Endothelial cell of umbilical vein (primary cell): Measurements from ENCODE around the gene DGLUCY.

Experiments
- CTCF ChIP-seq, 2 donors: IDR thresholded peaks; 1 replicate in 1 of 2; 2 replicates in 1 of 2; pipeline ENCODE4 v1.5.1; 2011; ENCODE audit warnings: low read length in 2 of 2, mild to moderate bottlenecking in 2 of 2, moderate library complexity in 2 of 2, control low read depth in 1 of 2, inconsistent platforms in 1 of 2, low read depth in 1 of 2; ENCODE audit not compliant: insufficient read depth in 1 of 2; ENCODE audit errors: extremely low read depth in 1 of 2
- FOS ChIP-seq: IDR thresholded peaks from 2 replicates; pipeline ENCODE4 v1.6.1; 2011; ENCODE audit warnings: mild to moderate bottlenecking, low read length, moderate library complexity, borderline replicate concordance; ENCODE audit not compliant: insufficient read depth
- GATA2 ChIP-seq: IDR thresholded peaks from 2 replicates; pipeline ENCODE4 v1.7.0; 2011; ENCODE audit warnings: low read depth, mild to moderate bottlenecking, moderate library complexity, mixed read lengths, low read length; ENCODE audit not compliant: insufficient read length, insufficient read depth
- JUN ChIP-seq: IDR thresholded peaks from 2 replicates; pipeline ENCODE4 v1.6.1; 2011; ENCODE audit warnings: borderline replicate concordance, low read depth; ENCODE audit not compliant: insufficient read length, insufficient read depth
- POLR2A ChIP-seq: IDR thresholded peaks from 2 replicates; pipeline ENCODE4 v1.6.1; 2012; ENCODE audit warnings: low read depth, mild to moderate bottlenecking, control low read depth, low read length
- POLR2AphosphoS5 ChIP-seq: IDR thresholded peaks from 2 replicates; pipeline ENCODE4 v1.6.1; 2012; ENCODE audit warnings: low read depth, mild to moderate bottlenecking, control low read depth, low read length, moderate library complexity; ENCODE audit not compliant: insufficient read depth

- TF ChIP-seq CTCF (IDR thresholded peaks at IDR 0.05; ENCODE audit: extremely low read depth in 1 of 2, insufficient read depth in 1 of 2, low read depth in 1 of 2, low read length in 2 of 2) (no peak), POLR2A (no peak), FOS (no peak), POLR2AphosphoS5 (no peak), JUN (no peak), GATA2 (no peak)
Observed at GRCh38 chr14:91270188-91270587, 156.3 kb downstream of the DGLUCY start.
